Measurements from ENCODE around the gene ARID1B. TPM values are rescaled to one million over a fixed set of nuclear protein-coding genes. Genes with fewer than 3 reads are reported as not detected.

Gene ARID1B
- polyA plus RNA-seq, 1 experiment: 17.0 TPM

GRCh38 chr6:157065366-157065765, 288.2 kb downstream of the ARID1B start:
- Histone ChIP-seq H3K27me3 (ENCODE audit: control insufficient read depth, insufficient read depth, low read length) (no peaks in the 10 kb centered on the region), H3K36me3 (ENCODE audit: control insufficient read depth, insufficient read depth, low read length) (no peaks in the 10 kb centered on the region), H3K4me3 (ENCODE audit: low read depth, low read length) (no peak overlapping the region)
- DNase-seq (ENCODE audit: low read depth): no peak
- ChIA-PET CTCF (no interaction called here), POLR2A (no interaction called here)
- no peak for TF ChIP-seq CTCF (IDR thresholded peaks at IDR 0.05; ENCODE audit: insufficient read depth, low read depth, low read length)

- Histone ChIP-seq H3K4me3 (ENCODE audit: low read depth, low read length) (no peak overlapping the region), H3K27me3 (ENCODE audit: control insufficient read depth, insufficient read depth, low read length) (no peaks in the 10 kb centered on the region), H3K36me3 (ENCODE audit: control insufficient read depth, insufficient read depth, low read length) (no peaks in the 10 kb centered on the region)
- ChIA-PET CTCF (interaction anchor here (0.6 to 1.4 kb wide), 5 partner anchors 18 to 503 kb away, joined by 3 read pairs; no protein-coding TSS in a partner anchor), POLR2A (no interaction called here)
- no peak for DNase-seq (ENCODE audit: low read depth)
- no peak for TF ChIP-seq CTCF (IDR thresholded peaks at IDR 0.05; ENCODE audit: insufficient read depth, low read depth, low read length)
Observed at GRCh38 chr6:157066781-157067491, 289.8 kb downstream of the ARID1B start.

GRCh38 chr6:157067507-157067906, 290.3 kb downstream of the ARID1B start:
- DNase-seq (ENCODE audit: low read depth): no peak
- H3K27me3 ChIP-seq (ENCODE audit: control insufficient read depth, insufficient read depth, low read length): no peaks in the 10 kb centered on the region
- H3K4me3 ChIP-seq (ENCODE audit: low read depth, low read length): no peak overlapping the region
- no peaks in the 10 kb centered on the region for H3K36me3 ChIP-seq (ENCODE audit: control insufficient read depth, insufficient read depth, low read length)
- CTCF ChIA-PET: interaction anchor here (0.7 to 2.5 kb wide), 4 partner anchors 22 to 225 kb away, joined by 3 to 10 read pairs (median 3); no protein-coding TSS in a partner anchor
- TF ChIP-seq CTCF (IDR thresholded peaks at IDR 0.05; ENCODE audit: insufficient read depth, low read depth, low read length): no peak
- POLR2A ChIA-PET: no interaction called here

- no peak for DNase-seq (ENCODE audit: low read depth)
- TF ChIP-seq CTCF (IDR thresholded peaks at IDR 0.05; ENCODE audit: insufficient read depth, low read depth, low read length): no peak
- CTCF ChIA-PET: interaction anchor here (2.5 kb wide), 1 partner anchor 23 kb away, joined by 10 read pairs; no protein-coding TSS in a partner anchor
- no peaks in the 10 kb centered on the region for H3K36me3 ChIP-seq (ENCODE audit: control insufficient read depth, insufficient read depth, low read length)
- H3K27me3 ChIP-seq (ENCODE audit: control insufficient read depth, insufficient read depth, low read length): no peaks in the 10 kb centered on the region
- H3K4me3 ChIP-seq (ENCODE audit: low read depth, low read length): no peak overlapping the region
- POLR2A ChIA-PET: no interaction called here
Observed at GRCh38 chr6:157068691-157069324, 291.6 kb downstream of the ARID1B start.

GRCh38 chr6:157069585-157069984, 292.4 kb downstream of the ARID1B start:
- H3K36me3 ChIP-seq (ENCODE audit: control insufficient read depth, insufficient read depth, low read length): no peaks in the 10 kb centered on the region
- no peaks in the 10 kb centered on the region for H3K27me3 ChIP-seq (ENCODE audit: control insufficient read depth, insufficient read depth, low read length)
- no peak overlapping the region for H3K4me3 ChIP-seq (ENCODE audit: low read depth, low read length)
- TF ChIP-seq CTCF (IDR thresholded peaks at IDR 0.05; ENCODE audit: insufficient read depth, low read depth, low read length): no peak
- no peak for DNase-seq (ENCODE audit: low read depth)
- ChIA-PET CTCF (interaction anchor here (2.5 kb wide), 1 partner anchor 24 kb away, joined by 10 read pairs; no protein-coding TSS in a partner anchor), POLR2A (no interaction called here)

Measured in BJ (cell line).